Activated T-cell treated with anti-CD3 and anti-CD28 coated beads for 48 hours (primary cell): ENCODE measurements around the gene HEXA.
A peak's percentile ranks its signal among the peaks of the same experiment; 100 is the strongest.

Source experiments
- DNase-seq: peaks from one replicate; pipeline ENCODE4 v3.0.0-alpha.2; 2020; ENCODE audit warnings: low read depth

Gene HEXA

DNA sequence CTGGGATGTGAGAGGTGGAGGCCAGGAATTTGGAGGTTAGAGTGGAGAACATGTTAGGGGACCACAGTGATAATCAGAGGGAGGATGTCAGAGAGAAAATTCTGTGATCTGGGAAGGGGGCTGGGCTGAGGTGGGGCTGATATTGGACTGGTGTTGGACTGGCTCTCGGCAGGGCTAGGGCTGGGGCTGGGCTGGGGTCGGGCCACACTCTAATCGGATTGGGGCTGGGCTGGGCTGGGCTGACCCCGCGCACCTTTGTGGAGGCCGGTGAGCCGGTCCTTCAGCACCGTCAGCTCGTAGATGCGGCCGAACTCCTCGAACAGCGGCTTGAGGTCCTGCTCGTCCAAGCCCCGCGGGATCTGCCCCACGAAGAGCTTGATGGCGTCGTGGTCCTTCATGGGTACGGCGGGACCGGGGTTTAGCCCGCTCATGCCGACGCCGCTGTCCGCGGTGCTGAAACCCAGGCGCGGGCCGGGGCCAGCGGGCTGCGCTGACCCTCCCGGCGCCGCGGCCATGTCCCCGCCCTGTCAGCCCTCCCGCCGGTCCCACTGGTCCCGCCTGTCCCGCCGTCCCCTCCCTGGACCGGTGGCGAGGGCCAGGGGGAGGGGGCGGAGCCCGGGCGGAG lies 56.3 kb downstream of the HEXA start:
- DNase-seq, result peak; percentile 40

- DNase-seq, result no peak
Measured at GRCh38 chr15:72318408-72318942, 57.3 kb downstream of the HEXA start.

- no peak for DNase-seq
Measured at GRCh38 chr15:72315706-72316370, 60.0 kb downstream of the HEXA start.

- no peak for DNase-seq
Measured at GRCh38 chr15:72313881-72314280, 61.9 kb downstream of the HEXA start.

GRCh38 chr15:72313448-72313840 lies 62.4 kb downstream of the HEXA start:
- DNase-seq, result no peak

GRCh38 chr15:72312605-72313447 lies 63.0 kb downstream of the HEXA start:
- peak; percentile 51 for DNase-seq

GRCh38 chr15:72307026-72307425 lies 68.8 kb downstream of the HEXA start:
- no peak for DNase-seq

DNA sequence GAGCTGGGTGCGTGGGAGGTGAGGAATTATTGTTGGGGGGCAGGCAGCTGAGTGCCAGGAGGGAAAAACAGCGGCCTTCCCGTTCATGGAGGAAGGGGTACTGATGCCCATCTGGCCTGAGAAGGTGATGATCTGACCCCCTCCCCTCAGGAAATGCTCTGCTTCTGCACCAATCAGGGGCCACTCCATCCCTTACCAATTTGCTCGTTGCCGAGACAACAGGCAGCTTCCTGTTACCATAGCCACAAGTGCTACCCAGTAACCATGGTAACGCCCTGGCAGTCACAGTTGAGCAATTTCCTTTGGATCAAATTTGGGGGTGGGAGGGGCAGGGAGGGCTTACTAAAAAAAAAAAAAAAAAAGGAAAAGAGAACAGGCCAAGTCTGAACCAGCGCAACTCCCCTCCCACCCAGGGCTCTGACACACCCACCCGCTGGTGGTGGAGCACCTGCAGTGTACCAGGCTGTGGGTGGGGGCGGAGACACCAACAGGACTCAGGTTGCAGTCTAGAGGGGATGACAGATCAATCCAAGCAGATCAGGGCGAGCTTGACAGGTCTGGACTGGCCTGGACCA lies 69.5 kb downstream of the HEXA start:
- peak; percentile 12 for DNase-seq

DNA sequence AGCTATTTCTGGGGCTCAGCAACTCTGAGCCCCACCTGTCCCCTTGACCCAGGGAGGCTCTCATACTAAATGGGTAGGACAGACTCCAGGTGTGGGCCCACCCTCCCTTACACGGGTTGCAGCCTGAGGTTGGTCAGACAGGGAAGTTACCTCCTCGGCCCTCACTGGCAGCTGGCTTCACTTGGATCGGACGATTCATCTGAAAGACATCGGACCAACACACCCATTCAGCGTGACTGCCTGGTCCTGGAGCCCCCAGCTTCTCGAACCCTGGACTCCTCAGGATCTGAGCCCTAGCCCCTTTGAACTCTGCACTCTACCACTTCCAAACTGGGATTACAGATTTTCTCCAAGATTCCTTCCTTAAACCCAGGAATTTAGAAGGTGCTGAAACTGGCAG lies 71.2 kb downstream of the HEXA start:
- no peak for DNase-seq

- DNase-seq, result no peak
Measured at GRCh38 chr15:72302955-72303354, 72.9 kb downstream of the HEXA start.
